Activated CD8-positive, alpha-beta memory T cell treated with anti-CD3 and anti-CD28 coated beads, Interleukin-2, amount 10 ng/mL, durations not matched to agents 7 days and 5 days (primary cell): ENCODE measurements around the gene ADGRA3. TPM values are rescaled to one million over a fixed set of nuclear protein-coding genes. Genes with fewer than 3 reads are reported as not detected.
"Not testable (repeated sequence)": the region's sequence is repeated elsewhere in the genome, so short reads cannot be mapped to it uniquely, and the experiment has no call there.

Source experiments
- ATAC-seq: fragments of 150-1000 bp; cut with Tn5 transposase; one replicate; pipeline ENCODE4 v1.10.0; 2021; ENCODE audit warnings: moderate library complexity
- CTCF ChIA-PET: fragments of 350-600 bp; sonication (Branson Sonifier 250); formaldehyde crosslinking; loops from one replicate; lab custom pipeline; 2021; ENCODE audit warnings: antibody characterized with exemption; lab: Charles Lee
- DNase-seq: peaks from one replicate; pipeline ENCODE4 v3.0.0-alpha.2; 2020
- H3K27ac Mint-ChIP-seq: one replicate; pipeline ENCODE4 v1.8.0; 2021; ENCODE audit warnings: mild to moderate bottlenecking, mixed read lengths
- H3K27me3 Mint-ChIP-seq: one replicate; pipeline ENCODE4 v1.8.0; 2021; ENCODE audit warnings: mixed read lengths
- H3K36me3 Mint-ChIP-seq: one replicate; pipeline ENCODE4 v1.8.0; 2021; ENCODE audit warnings: mild to moderate bottlenecking, mixed read lengths
- H3K4me1 Mint-ChIP-seq: one replicate; pipeline ENCODE4 v1.8.0; 2021; ENCODE audit warnings: mixed read lengths
- H3K4me3 Mint-ChIP-seq: one replicate; pipeline ENCODE4 v1.8.0; 2021; ENCODE audit warnings: mild to moderate bottlenecking, moderate library complexity, mixed read lengths
- H3K9me3 Mint-ChIP-seq: one replicate; pipeline ENCODE4 v1.8.0; 2022; ENCODE audit warnings: low read depth, mixed read lengths
- total RNA-seq, 2 experiments: library from RNA; stranded (reverse); gene quantifications; one replicate each; pipeline ENCODE4 v1.2.3, GENCODE V29; 2021

The ADGRA3 gene
- total RNA-seq, 2 experiments from 2014 or later, result 0.53 to 1.3 TPM

DNA sequence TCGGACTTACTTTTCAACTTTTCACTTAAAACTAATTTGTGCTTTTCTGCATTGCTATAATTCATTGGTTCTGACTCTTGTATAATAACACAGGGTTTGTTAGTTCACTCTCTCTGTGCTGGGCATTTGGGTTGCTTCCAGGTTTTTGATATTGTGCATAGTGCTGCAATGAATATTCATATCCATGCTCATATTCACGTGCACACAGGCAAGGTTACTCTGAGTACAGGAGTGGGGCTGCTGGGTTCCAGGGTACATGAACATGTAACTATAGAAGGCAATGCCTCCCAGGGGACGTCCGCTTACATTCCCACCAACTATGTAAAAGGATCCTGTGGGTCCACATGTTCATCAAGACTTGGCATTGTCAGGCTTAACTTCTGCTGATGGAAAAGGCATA, 117.2 kb downstream of the ADGRA3 start:
- Mint-ChIP-seq H3K27ac (no peak overlapping the region), H3K4me1 (no peaks in the 10 kb centered on the region), H3K36me3 (peaks cover 1% of the 10 kb centered on the region), H3K4me3 (no peak overlapping the region), H3K27me3 (no peaks in the 10 kb centered on the region), H3K9me3 (peaks cover 6% of the 10 kb centered on the region)
- ATAC-seq (no peak), DNase-seq (no peak)
- CTCF ChIA-PET, result no interaction called here

DNA sequence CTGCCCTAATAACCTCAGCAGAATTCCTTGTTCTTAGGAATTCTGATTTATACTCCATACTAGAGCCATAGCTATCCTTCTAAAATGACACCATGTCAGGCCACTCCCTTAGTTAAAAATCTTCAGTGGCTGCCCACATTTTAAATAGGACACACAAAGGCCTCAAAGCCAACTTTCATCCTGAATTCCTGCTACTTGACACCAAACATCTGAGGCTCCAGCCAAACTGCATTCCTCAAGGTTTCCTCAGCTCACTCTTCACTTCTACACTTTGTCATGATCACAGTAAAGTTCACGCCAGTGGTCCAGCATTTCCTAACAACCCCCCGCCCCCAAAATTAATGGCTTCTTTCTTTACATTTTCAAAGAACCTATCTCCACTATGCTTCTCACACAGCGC, 124.3 kb downstream of the ADGRA3 start:
- Mint-ChIP-seq H3K27me3 (no peaks in the 10 kb centered on the region), H3K4me1 (no peaks in the 10 kb centered on the region), H3K36me3 (no peaks in the 10 kb centered on the region), H3K4me3 (no peak overlapping the region), H3K9me3 (no peaks in the 10 kb centered on the region), H3K27ac (no peak overlapping the region)
- no peak for ATAC-seq
- CTCF ChIA-PET, result interaction anchor here (5.2 kb wide), 1 partner anchor 602 kb away, joined by 58 read pairs; no protein-coding TSS in a partner anchor
- no peak for DNase-seq

DNA sequence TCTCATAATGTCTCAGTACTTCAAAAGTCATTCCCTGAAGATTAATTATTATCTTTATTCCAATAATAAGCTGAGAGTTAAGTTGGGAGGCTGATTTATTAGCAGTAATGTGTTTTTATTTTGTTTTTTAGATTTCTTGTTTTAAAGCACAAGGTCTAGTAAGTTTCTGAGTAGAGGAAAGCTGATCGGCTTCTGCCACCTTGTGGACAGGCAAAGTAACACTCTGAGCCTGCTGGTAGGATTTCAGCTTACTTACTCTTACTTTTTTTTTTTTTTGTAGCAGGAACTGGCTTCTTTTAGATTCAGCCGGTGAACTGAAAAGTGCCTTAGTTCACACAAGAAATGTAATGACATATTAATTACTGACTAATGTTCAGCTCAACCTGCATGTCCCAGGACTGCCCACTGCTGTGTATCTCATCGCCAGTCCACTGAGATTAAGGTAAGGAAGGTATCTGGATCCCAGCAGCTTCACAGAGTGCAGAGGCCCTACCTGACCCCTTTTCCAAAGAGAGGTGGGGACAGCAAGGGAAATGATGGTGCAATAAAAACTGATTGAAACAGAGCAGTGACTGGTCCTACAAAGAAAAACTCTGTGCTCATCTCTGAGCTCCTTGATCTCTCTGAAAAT, 126.5 kb downstream of the ADGRA3 start:
- Mint-ChIP-seq H3K27me3 (no peaks in the 10 kb centered on the region), H3K9me3 (no peaks in the 10 kb centered on the region), H3K4me3 (no peak overlapping the region), H3K4me1 (no peaks in the 10 kb centered on the region), H3K27ac (no peak overlapping the region), H3K36me3 (no peaks in the 10 kb centered on the region)
- peak; percentile 30 for ATAC-seq
- CTCF ChIA-PET, result interaction anchor here (0.9 to 5.2 kb wide), 8 partner anchors 17 to 604 kb away, joined by 3 to 58 read pairs (median 3); no protein-coding TSS in a partner anchor
- no peak for DNase-seq

DNA sequence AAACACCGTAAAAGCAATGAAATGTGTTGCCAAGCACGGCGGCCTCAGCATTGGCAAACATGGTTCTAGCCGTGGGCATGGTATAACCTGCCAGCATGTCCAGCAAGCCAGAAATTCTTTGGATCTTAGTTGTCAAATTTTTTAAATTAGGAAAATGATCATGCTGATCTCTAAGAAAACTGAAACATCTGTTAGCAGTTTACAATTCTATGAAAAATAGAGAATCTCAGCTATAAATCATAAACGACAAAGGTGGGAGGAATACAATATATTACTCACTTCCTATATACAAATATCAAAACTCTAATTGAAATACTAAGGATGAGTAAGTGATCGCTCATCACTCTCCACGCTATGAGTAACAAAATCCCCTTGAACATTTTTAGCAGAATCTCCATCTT, 130.3 kb downstream of the ADGRA3 start:
- Mint-ChIP-seq H3K4me1 (no peaks in the 10 kb centered on the region), H3K27ac (no peak overlapping the region), H3K9me3 (no peaks in the 10 kb centered on the region), H3K4me3 (no peak overlapping the region), H3K27me3 (no peaks in the 10 kb centered on the region), H3K36me3 (no peaks in the 10 kb centered on the region)
- DNase-seq (no peak), ATAC-seq (no peak)
- CTCF ChIA-PET, result no interaction called here

DNA sequence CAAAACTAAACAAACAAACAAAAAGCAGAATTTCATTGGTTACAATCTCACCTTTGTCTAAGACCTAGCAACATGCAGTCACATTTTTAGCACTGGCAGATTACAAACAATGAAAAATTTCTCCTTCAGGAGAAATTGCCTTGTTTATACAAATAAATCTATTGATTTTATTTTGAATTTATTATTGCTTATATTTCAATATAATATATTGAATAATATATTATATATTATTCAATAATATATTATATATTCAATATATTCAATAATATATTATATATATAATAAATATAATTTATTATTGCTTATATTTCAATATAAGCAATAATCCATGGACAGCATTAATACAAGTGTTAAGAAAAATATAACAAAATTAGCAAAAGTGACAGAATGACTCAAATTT, 131.7 kb downstream of the ADGRA3 start:
- Mint-ChIP-seq H3K27me3 (no peaks in the 10 kb centered on the region), H3K9me3 (peaks cover 2% of the 10 kb centered on the region), H3K27ac (no peak overlapping the region), H3K4me1 (no peaks in the 10 kb centered on the region), H3K36me3 (no peaks in the 10 kb centered on the region), H3K4me3 (no peak overlapping the region)
- no peak for ATAC-seq
- CTCF ChIA-PET, result no interaction called here
- DNase-seq, result no peak

DNA sequence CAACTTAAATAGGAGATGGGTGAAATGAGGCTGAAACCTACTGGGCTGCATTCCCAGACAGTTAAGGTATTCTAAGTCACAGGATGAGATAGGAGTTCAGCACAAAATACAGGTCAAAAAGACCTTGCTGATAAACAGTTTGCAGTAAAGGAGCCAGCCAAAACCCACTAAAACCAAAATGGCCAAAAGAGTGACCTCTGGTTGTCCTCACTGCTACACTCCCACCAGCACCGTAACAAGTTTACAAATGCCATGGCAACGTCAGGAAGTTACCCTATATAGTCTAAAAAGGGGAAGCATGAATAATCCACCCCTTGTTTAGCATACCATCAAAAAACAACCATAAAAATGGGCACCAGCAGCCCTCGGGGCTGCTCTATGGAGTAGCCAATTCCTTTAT, 133.7 kb downstream of the ADGRA3 start:
- ATAC-seq, CTCF ChIA-PET: not testable (repeated sequence)

DNA sequence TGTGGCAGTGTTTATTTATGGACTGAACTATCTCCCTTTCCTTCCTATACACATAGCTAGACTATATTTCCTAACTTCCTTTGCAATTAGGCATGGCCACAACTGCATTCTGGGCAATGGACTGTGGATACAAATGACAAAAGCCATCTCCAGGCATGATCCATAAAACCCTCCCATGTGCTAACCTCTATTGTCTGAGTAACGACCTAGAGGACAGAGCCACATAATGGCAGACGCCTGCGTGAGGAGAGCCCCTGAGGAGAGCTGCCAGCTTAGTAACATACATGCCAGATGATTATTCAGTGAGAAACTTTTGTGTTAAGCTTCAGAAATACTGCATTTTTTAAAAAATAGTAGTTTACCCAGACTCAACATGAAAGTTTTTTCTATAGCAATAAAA, 142.9 kb downstream of the ADGRA3 start:
- no peak for ATAC-seq
- H3K27me3 Mint-ChIP-seq, result no peaks in the 10 kb centered on the region

More for the DNA sequence above, 133.7 kb downstream of the ADGRA3 start:
- not testable (repeated sequence) for DNase-seq, H3K27me3 Mint-ChIP-seq, H3K4me3 Mint-ChIP-seq, H3K4me1 Mint-ChIP-seq, H3K27ac Mint-ChIP-seq, H3K9me3 Mint-ChIP-seq, H3K36me3 Mint-ChIP-seq

DNA sequence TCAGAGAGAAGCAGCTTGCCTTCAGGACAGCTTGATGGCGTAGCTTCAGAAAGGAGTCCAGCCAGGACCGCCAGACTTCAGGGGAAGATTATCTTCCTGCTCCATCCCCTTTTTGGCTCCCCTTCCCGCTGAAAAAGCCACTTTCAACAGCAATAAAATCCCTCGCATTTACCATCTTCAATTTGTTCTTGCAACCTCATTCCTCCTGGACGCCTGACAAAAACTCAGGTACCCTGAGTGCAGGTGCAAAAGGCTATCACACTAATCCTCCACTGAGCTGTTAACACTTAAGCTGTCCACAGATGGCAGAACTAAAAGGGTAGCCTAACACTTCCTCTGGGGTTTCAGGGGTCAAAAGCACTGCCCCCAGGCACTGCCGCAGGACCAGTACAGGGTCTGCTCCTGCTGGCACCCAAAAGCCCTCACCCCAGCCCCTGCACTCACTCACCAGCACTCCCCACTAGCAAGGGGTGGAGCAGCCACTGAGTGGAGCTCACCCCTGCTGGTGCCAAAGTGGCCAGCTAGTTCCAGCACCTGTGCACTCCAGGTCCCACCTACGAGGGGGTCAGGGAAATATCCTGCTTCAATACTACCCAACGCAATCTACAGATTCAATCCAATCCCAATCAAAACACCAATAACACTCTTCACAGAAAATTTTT, 145.8 kb downstream of the ADGRA3 start:
- DNase-seq, result no peak
- H3K27ac Mint-ChIP-seq, result no peak overlapping the region
- no peak for ATAC-seq
- H3K27me3 Mint-ChIP-seq, result no peaks in the 10 kb centered on the region
- no peaks in the 10 kb centered on the region for H3K9me3 Mint-ChIP-seq
- H3K4me1 Mint-ChIP-seq, result no peaks in the 10 kb centered on the region
- CTCF ChIA-PET, result interaction anchor here (1.8 kb wide), 1 partner anchor 19 kb away, joined by 4 read pairs; no protein-coding TSS in a partner anchor
- H3K36me3 Mint-ChIP-seq, result no peaks in the 10 kb centered on the region
- H3K4me3 Mint-ChIP-seq, result no peak overlapping the region

More for the DNA sequence above, 142.9 kb downstream of the ADGRA3 start:
- Mint-ChIP-seq H3K36me3 (no peaks in the 10 kb centered on the region), H3K27ac (no peak overlapping the region), H3K9me3 (no peaks in the 10 kb centered on the region), H3K4me1 (no peaks in the 10 kb centered on the region), H3K4me3 (no peak overlapping the region)
- CTCF ChIA-PET, result interaction anchor here (0.8 kb wide), 1 partner anchor 16 kb away, joined by 3 read pairs; no protein-coding TSS in a partner anchor
- no peak for DNase-seq

DNA sequence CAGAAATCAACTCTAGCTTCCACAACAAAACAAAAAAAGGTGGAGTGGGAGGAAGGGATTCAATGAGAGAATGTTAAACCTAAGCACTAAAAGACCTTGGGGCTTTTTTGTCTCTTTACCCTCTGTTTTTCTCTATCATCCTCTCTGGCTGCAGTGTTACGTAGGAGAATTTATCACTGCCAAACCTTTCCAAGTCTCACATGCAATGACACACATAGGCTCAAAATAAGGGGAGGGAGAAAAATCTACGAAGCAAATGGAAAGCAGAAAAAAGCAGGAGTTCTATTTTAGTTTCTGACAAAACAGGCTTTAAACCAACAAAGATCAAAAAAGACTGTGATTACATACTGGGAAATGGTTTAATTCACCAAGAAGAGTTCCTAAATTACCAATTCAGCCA, 152.1 kb downstream of the ADGRA3 start:
- H3K27me3 Mint-ChIP-seq, result no peaks in the 10 kb centered on the region
- ATAC-seq (no peak), DNase-seq (no peak)
- no peaks in the 10 kb centered on the region for H3K4me1 Mint-ChIP-seq
- H3K4me3 Mint-ChIP-seq, result no peak overlapping the region
- no peak overlapping the region for H3K27ac Mint-ChIP-seq
- H3K36me3 Mint-ChIP-seq, result no peaks in the 10 kb centered on the region
- peaks cover 2% of the 10 kb centered on the region for H3K9me3 Mint-ChIP-seq
- CTCF ChIA-PET, result no interaction called here

DNA sequence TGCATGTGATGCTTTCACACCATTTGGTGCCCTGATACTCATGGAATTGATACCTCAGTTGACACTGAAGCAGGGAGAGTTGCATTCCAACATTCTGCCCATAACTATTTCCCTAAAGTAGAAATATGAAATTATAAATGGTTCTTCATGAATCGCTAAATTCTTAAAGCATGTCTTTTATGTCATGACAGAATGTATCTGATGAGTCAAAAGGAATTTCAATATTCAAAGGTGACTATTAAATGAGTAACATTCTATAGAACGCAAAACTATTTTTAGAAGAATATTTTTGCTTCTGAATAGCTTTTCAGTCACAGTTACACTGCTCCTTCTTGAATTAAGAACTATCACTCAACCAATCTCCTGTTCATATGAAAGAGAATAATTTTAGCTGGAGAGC, 152.8 kb downstream of the ADGRA3 start:
- no peak overlapping the region for H3K4me3 Mint-ChIP-seq
- CTCF ChIA-PET, result no interaction called here
- no peaks in the 10 kb centered on the region for H3K27me3 Mint-ChIP-seq
- no peak for ATAC-seq
- no peaks in the 10 kb centered on the region for H3K36me3 Mint-ChIP-seq
- H3K9me3 Mint-ChIP-seq, result peaks cover 4% of the 10 kb centered on the region
- no peak overlapping the region for H3K27ac Mint-ChIP-seq
- H3K4me1 Mint-ChIP-seq, result no peaks in the 10 kb centered on the region
- no peak for DNase-seq

DNA sequence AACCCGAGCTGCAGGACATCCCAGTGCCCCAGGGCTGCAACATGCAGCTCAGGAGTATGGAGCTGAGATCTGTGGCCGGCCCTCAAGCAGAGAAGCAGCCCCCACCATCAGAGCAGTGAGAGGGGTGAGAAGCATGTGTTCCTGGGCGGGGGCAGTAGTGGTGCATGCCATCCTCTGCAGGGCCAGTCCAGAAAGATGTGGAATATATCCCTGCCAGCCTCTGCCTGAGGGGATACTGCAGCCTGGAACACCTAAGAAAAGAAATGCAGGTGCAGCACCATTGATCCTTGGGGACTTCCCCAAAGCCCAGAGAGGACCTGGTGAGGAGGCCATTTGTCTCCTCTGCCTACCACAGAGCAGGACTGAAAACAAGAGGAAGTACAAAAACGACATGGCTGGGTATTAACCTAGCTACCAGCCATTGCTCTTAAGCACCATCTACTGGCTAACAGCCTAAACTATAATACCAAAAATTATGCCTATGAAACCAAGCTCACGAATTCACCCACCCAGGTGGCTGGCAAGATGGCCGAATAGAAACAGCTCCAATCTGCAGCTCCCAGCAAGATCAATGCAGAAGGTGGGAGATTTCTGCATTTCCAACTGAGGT, 158.8 kb downstream of the ADGRA3 start:
- Mint-ChIP-seq H3K4me1 (no peaks in the 10 kb centered on the region), H3K27ac (no peak overlapping the region), H3K27me3 (no peaks in the 10 kb centered on the region), H3K9me3 (peaks cover 7% of the 10 kb centered on the region), H3K36me3 (no peaks in the 10 kb centered on the region), H3K4me3 (no peak overlapping the region)
- no peak for ATAC-seq
- DNase-seq, result no peak
- CTCF ChIA-PET, result no interaction called here

DNA sequence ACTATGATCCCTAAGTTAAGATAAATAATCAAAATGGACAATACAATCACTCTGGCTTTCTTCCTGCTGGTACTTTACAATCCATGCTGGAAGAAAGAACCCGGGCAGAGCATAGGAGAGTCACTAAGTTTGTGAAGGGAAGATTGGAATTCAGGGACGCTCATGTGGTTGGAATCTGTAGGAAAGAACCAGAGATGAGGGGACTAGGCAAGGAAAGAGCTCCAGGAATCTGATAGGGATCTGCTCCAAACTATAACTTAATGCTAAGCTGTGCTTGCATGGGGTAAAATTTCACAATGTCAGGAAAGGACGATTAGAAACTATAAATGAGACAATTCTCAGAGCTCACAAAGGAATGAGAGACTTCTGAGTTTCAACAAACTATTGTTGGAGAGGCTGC, 167.5 kb downstream of the ADGRA3 start:
- H3K27ac Mint-ChIP-seq, result no peak overlapping the region
- H3K4me3 Mint-ChIP-seq, result no peak overlapping the region
- no peak for ATAC-seq
- no peaks in the 10 kb centered on the region for H3K36me3 Mint-ChIP-seq
- no peak for DNase-seq
- CTCF ChIA-PET, result no interaction called here
- H3K9me3 Mint-ChIP-seq, result peaks cover 3% of the 10 kb centered on the region
- no peaks in the 10 kb centered on the region for H3K4me1 Mint-ChIP-seq
- no peaks in the 10 kb centered on the region for H3K27me3 Mint-ChIP-seq

DNA sequence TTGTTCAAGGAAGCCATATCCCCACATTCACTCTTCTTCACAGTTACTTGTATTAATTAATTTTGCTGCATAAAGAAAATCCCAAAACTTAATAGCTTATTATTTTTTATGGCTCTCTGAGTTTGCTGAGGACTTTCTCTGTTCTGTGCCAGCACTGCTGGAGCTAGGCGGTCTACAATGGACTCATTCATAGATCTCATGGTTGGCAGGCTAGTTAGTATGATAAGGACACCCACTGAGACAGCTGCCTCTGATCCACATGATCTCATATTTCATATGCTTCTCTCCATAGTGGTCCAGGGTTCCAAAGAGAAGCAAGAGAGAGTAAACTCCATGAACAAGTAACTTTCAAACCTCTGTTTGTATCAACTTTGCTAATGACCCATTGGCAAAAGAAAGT, 170.2 kb downstream of the ADGRA3 start:
- Mint-ChIP-seq H3K9me3 (peaks cover under 1% of the 10 kb centered on the region), H3K36me3 (no peaks in the 10 kb centered on the region), H3K27me3 (no peaks in the 10 kb centered on the region), H3K4me3 (no peak overlapping the region), H3K27ac (no peak overlapping the region), H3K4me1 (no peaks in the 10 kb centered on the region)
- DNase-seq, result no peak
- no peak for ATAC-seq
- CTCF ChIA-PET, result no interaction called here

DNA sequence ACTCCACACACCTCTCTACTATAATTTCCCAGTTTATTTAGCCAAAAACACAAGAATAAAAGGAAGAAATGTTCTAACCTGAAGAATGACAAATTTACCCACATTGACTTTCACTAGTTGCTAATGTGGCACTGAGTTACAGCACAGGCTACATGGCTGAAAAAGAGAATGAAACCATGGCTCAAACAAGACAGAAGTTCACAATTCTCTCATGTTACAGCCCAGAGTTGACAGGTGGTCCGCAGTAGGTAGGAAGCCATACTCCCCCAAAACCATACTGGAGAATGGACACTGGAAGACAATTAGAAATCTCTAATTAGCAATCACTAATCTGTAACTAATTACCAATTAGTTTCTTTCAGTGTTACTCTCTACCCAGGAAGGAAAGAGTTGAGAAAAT, 170.8 kb downstream of the ADGRA3 start:
- ATAC-seq (no peak), DNase-seq (no peak)
- Mint-ChIP-seq H3K9me3 (no peaks in the 10 kb centered on the region), H3K27me3 (no peaks in the 10 kb centered on the region), H3K36me3 (no peaks in the 10 kb centered on the region), H3K4me1 (no peaks in the 10 kb centered on the region), H3K27ac (no peak overlapping the region), H3K4me3 (no peak overlapping the region)
- CTCF ChIA-PET, result no interaction called here
